CD4-positive, alpha-beta T cell (primary cell): ENCODE measurements around the gene AIFM2. TPM values are rescaled to one million over a fixed set of nuclear protein-coding genes. Genes with fewer than 3 reads are reported as not detected.

ENCODE experiments used
- ATAC-seq: fragments of 200-7000 bp; cut with Tn5 transposase; one replicate; pipeline ENCODE4 v1.10.0; 2022; ENCODE audit warnings: mild to moderate bottlenecking; ENCODE audit not compliant: poor library complexity
- CTCF ChIA-PET: fragments of 350-600 bp; sonication (Branson Sonifier 250); formaldehyde crosslinking; loops from one replicate; lab custom pipeline; 2021; ENCODE audit warnings: antibody characterized with exemption, inconsistent platforms; lab: Charles Lee
- POLR2A ChIA-PET: fragments of 350-600 bp; sonication (Branson Sonifier 250); formaldehyde crosslinking; loops from one replicate; lab custom pipeline; 2021; ENCODE audit warnings: antibody characterized with exemption, inconsistent platforms; lab: Charles Lee
- DNase-seq, 14 experiments: peaks; one replicate each; pipeline ENCODE4 v3.0.0-alpha.2; 2013 to 2020; ENCODE audit warnings: mixed read lengths in 2 of 14
- H3K27ac ChIP-seq, 2 donors: one replicate each; pipeline versions ENCODE4 v1.5.1 to v1.7.0; 2013; ENCODE audit warnings: low read length in 2 of 2, low read depth in 1 of 2, mild to moderate bottlenecking in 1 of 2
- H3K27me3 ChIP-seq, 2 experiments: 1 replicate in 1 of 2; 2 replicates in 1 of 2; pipeline versions ENCODE4 v1.6.1 to v1.7.0; 2013; ENCODE audit warnings: low read length in 2 of 2, control low read depth in 1 of 2, mild to moderate bottlenecking in 1 of 2, moderate library complexity in 1 of 2; ENCODE audit not compliant: insufficient read depth in 2 of 2, control insufficient read depth in 1 of 2
- H3K36me3 ChIP-seq: one replicate; pipeline ENCODE4 v1.6.1; 2013; ENCODE audit warnings: low read length, control low read depth; ENCODE audit not compliant: insufficient read depth
- H3K4me1 ChIP-seq: one replicate; pipeline ENCODE4 v1.6.1; 2013; ENCODE audit warnings: low read length, control low read depth; ENCODE audit not compliant: insufficient read depth
- H3K4me3 ChIP-seq: one replicate; pipeline ENCODE4 v1.5.1; 2013; ENCODE audit warnings: mild to moderate bottlenecking, low read length, moderate library complexity
- H3K9me3 ChIP-seq, 2 experiments: 1 replicate in 1 of 2; 2 replicates in 1 of 2; pipeline versions ENCODE4 v1.6.1 to v1.7.0; 2013; ENCODE audit warnings: low read length in 2 of 2, mild to moderate bottlenecking in 2 of 2, control low read depth in 1 of 2, moderate library complexity in 1 of 2; ENCODE audit not compliant: control insufficient read depth in 1 of 2, insufficient read depth in 1 of 2
- H3K27ac Mint-ChIP-seq: one replicate; pipeline ENCODE4 v1.8.0; 2020; ENCODE audit warnings: mixed read lengths
- H3K27me3 Mint-ChIP-seq: one replicate; pipeline ENCODE4 v1.8.0; 2021; ENCODE audit warnings: mixed read lengths
- H3K36me3 Mint-ChIP-seq: one replicate; pipeline ENCODE4 v1.8.0; 2021; ENCODE audit warnings: low read depth, mixed read lengths
- H3K4me1 Mint-ChIP-seq: one replicate; pipeline ENCODE4 v1.8.0; 2021; ENCODE audit warnings: low read depth, mixed read lengths
- H3K4me3 Mint-ChIP-seq: one replicate; pipeline ENCODE4 v1.8.0; 2020; ENCODE audit warnings: mild to moderate bottlenecking, mixed read lengths
- H3K9me3 Mint-ChIP-seq: one replicate; pipeline ENCODE4 v1.8.0; 2020; ENCODE audit warnings: mixed read lengths
- CTCF ChIP-seq: fragments of 200-600 bp; IDR thresholded peaks from one replicate; pipeline ENCODE4 v1.8.0; 2022; ENCODE audit warnings: antibody characterized with exemption, mild to moderate bottlenecking
- intact Hi-C, 2 experiments: fragments of 100-400 bp; cut with DNase I in 1 of 2; cut with micrococcal nuclease in 1 of 2; formaldehyde crosslinking; loops; one replicate each; pipeline versions ENCODE4 v1.15.1 to v1.9.0; 2023 to 2025; cut with DNase I, micrococcal nuclease
- total RNA-seq, 174 experiments: library from RNA in 2 of 174; stranded (reverse) in 2 of 174; gene quantifications; one replicate each; pipeline ENCODE4 v1.2.3 and lab custom pipeline; 2021 to 2026

AIFM2 gene
- total RNA-seq, 2 experiments from 2014 or later = 2.3 to 2.5 TPM

GRCh38 chr10:70176441-70176840, 43.8 kb upstream of the AIFM2 start:
- Mint-ChIP-seq H3K4me3 (no peak overlapping the region), H3K27ac (no peak overlapping the region), H3K4me1 (peaks cover 16% of the 10 kb centered on the region), H3K36me3 (no peaks in the 10 kb centered on the region), H3K27me3 (peaks cover 10% of the 10 kb centered on the region), H3K9me3 (no peaks in the 10 kb centered on the region)
- no peak overlapping the region for H3K27ac ChIP-seq
- H3K27me3 ChIP-seq = peaks cover 0 to 3% of the 10 kb centered on the region in 2 experiments
- H3K4me3 ChIP-seq = no peak overlapping the region
- peaks cover 19% of the 10 kb centered on the region for H3K4me1 ChIP-seq
- POLR2A ChIA-PET = no interaction called here
- no peak for TF ChIP-seq CTCF
- intact Hi-C loops = no loop called here
- no peak for ATAC-seq
- H3K36me3 ChIP-seq = no peaks in the 10 kb centered on the region
- CTCF ChIA-PET = no interaction called here
- DNase-seq = no peak
- no peaks in the 10 kb centered on the region for H3K9me3 ChIP-seq

- no peak for ATAC-seq
- peak overlapping the region; percentile 77 for H3K27ac Mint-ChIP-seq
Observed at GRCh38 chr10:70175516-70175915, 42.9 kb upstream of the AIFM2 start.

GRCh38 chr10:70174058-70174741, 41.6 kb upstream of the AIFM2 start:
- Mint-ChIP-seq H3K4me1 (peaks cover 26% of the 10 kb centered on the region), H3K9me3 (no peaks in the 10 kb centered on the region), H3K4me3 (peak overlapping the region; percentile 67), H3K36me3 (peaks cover 15% of the 10 kb centered on the region), H3K27ac (peak overlapping the region; percentile 77), H3K27me3 (peaks cover 5% of the 10 kb centered on the region)
- CTCF ChIA-PET = interaction anchor here (1.0 kb wide), 1 partner anchor 18 kb away, joined by 3 read pairs; no protein-coding TSS in a partner anchor
- POLR2A ChIA-PET = interaction anchor here (1.0 to 1.5 kb wide), 3 partner anchors 28 to 81 kb away, joined by 3 to 5 read pairs (median 4); partner anchors contain the start of genes PPA1 and TYSND1
- Histone ChIP-seq H3K27me3 (no peaks in the 10 kb centered on the region), H3K27ac (peak overlapping the region; percentile 38 to 68), H3K9me3 (no peaks in the 10 kb centered on the region), H3K36me3 (no peaks in the 10 kb centered on the region), H3K4me3 (no peak overlapping the region), H3K4me1 (peaks cover 32% of the 10 kb centered on the region)
- no peak for TF ChIP-seq CTCF
- ATAC-seq = peak; percentile 11
- peak in 11 of 14 experiments; percentile 5 to 79 (median 22) for DNase-seq
- intact Hi-C loops = loop anchor here in 1 of 2 experiments (5.0 kb wide), 1 partner anchor 228 kb away; the partner anchor contains the start of gene EIF4EBP2

More at GRCh38 chr10:70175516-70175915, 42.9 kb upstream of the AIFM2 start:
- H3K27ac ChIP-seq = no peak overlapping the region
- H3K36me3 ChIP-seq = no peaks in the 10 kb centered on the region
- CTCF ChIA-PET = no interaction called here
- H3K36me3 Mint-ChIP-seq = peaks cover 1% of the 10 kb centered on the region
- POLR2A ChIA-PET = interaction anchor here (1.5 kb wide), 1 partner anchor 82 kb away, joined by 3 read pairs; no protein-coding TSS in a partner anchor
- H3K4me1 ChIP-seq = peaks cover 28% of the 10 kb centered on the region
- H3K27me3 Mint-ChIP-seq = peaks cover 5% of the 10 kb centered on the region
- no peaks in the 10 kb centered on the region for H3K9me3 Mint-ChIP-seq
- intact Hi-C loops = no loop called here
- H3K4me1 Mint-ChIP-seq = peaks cover 20% of the 10 kb centered on the region
- TF ChIP-seq CTCF = no peak
- no peak overlapping the region for H3K4me3 ChIP-seq
- H3K4me3 Mint-ChIP-seq = no peak overlapping the region
- no peak for DNase-seq
- H3K27me3 ChIP-seq = no peaks in the 10 kb centered on the region
- H3K9me3 ChIP-seq = no peaks in the 10 kb centered on the region
